Calu3 (cell line): ENCODE measurements around the gene ST6GAL1. TPM values are rescaled to one million over a fixed set of nuclear protein-coding genes. Genes with fewer than 3 reads are reported as not detected.
"Not testable (repeated sequence)": the region's sequence is repeated elsewhere in the genome, so short reads cannot be mapped to it uniquely, and the experiment has no call there.

Experiments used
- BruUV-seq: library from RNA; stranded (reverse); fragments of 400-500 nt; replicated peaks from 2 replicates; lab custom pipeline; 2021; lab: Mats Ljungman, UMichigan
- CTCF ChIA-PET: fragments of 300-600 bp; sonication (Branson Sonifier 250); formaldehyde crosslinking; loops from one replicate; lab custom pipeline; 2022; ENCODE audit warnings: antibody characterized with exemption; lab: Charles Lee
- DNase-seq: peaks from one replicate; pipeline ENCODE4 v3.0.0; 2022
- H3K27ac Mint-ChIP-seq: one replicate; pipeline ENCODE4 v1.8.0; 2022; ENCODE audit warnings: mixed read lengths; ENCODE audit not compliant: unreplicated experiment
- H3K27me3 Mint-ChIP-seq: one replicate; pipeline ENCODE4 v1.8.0; 2022; ENCODE audit warnings: mixed read lengths; ENCODE audit not compliant: unreplicated experiment
- H3K36me3 Mint-ChIP-seq: one replicate; pipeline ENCODE4 v1.8.0; 2022; ENCODE audit warnings: mild to moderate bottlenecking, moderate library complexity, mixed read lengths; ENCODE audit not compliant: insufficient read depth, unreplicated experiment
- H3K4me1 Mint-ChIP-seq: one replicate; pipeline ENCODE4 v1.8.0; 2022; ENCODE audit warnings: mild to moderate bottlenecking, low read depth, mixed read lengths; ENCODE audit not compliant: unreplicated experiment
- H3K4me3 Mint-ChIP-seq: one replicate; pipeline ENCODE4 v1.8.0; 2022; ENCODE audit warnings: mild to moderate bottlenecking, low read depth, moderate library complexity, mixed read lengths; ENCODE audit not compliant: unreplicated experiment
- H3K9me3 Mint-ChIP-seq: one replicate; pipeline ENCODE4 v1.8.0; 2022; ENCODE audit warnings: low read depth, mixed read lengths; ENCODE audit not compliant: unreplicated experiment
- intact Hi-C: fragments of 100-400 bp; cut with micrococcal nuclease; formaldehyde crosslinking; loops from one replicate; pipeline ENCODE4 v1.10.0; 2022; ENCODE audit not compliant: unreplicated experiment
- total RNA-seq: library from RNA; stranded (reverse); gene quantifications from 2 replicates; pipeline ENCODE4 v1.2.3, GENCODE V29; 2022
- TF ChIP-seq, protein P1 (sequence below): fragments of 200-600 bp; IDR thresholded peaks from one replicate; pipeline ENCODE4 v1.8.0; 2022; ENCODE audit warnings: antibody characterized with exemption; ENCODE audit not compliant: unreplicated experiment

The ST6GAL1 gene
- total RNA-seq, 1 experiment from 2014 or later = 20.4 TPM

DNA sequence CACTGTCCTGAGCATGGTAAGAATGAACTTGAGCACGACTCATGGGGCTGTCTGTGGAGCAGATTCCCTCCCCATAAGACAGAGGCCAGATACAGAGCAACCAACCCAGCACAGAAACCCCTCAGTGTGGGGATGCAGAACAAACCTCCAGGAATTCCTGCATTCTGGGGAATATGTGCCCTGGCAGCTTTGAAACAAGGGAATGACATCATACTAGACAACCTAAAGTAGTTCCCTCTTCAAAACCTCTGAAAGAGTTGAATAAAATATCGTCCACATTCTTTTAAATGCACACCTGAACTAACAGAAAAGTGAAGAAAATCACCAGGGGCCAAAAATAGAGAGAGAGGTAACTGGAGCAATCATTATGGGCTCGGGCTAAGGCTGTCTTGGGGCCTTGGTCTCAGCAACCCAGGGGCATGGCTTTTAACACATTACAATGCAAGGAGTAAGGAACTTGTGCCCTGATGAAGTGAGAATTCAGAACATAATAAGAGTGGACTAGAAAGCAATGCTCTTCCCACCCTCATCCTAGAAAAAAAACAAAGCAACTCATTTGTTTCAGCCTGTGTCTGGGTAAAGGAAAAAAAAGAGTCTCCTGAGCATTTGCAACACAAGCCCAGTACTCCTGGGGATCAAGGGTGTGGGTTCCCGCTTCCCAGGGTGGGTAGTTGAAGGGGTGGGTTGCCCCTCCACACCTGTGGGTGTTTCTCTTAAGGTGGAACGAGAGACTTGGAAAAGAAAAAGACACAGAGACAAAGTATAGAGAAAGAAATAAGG is 43.9 kb upstream of the ST6GAL1 start:
- intact Hi-C loops = no loop called here
- no peak overlapping the region for H3K27ac Mint-ChIP-seq
- CTCF ChIA-PET = no interaction called here
- peaks cover 53% of the 10 kb centered on the region for H3K27me3 Mint-ChIP-seq
- no peaks in the 10 kb centered on the region for H3K36me3 Mint-ChIP-seq
- DNase-seq = no peak
- TF ChIP-seq, protein P1, sequence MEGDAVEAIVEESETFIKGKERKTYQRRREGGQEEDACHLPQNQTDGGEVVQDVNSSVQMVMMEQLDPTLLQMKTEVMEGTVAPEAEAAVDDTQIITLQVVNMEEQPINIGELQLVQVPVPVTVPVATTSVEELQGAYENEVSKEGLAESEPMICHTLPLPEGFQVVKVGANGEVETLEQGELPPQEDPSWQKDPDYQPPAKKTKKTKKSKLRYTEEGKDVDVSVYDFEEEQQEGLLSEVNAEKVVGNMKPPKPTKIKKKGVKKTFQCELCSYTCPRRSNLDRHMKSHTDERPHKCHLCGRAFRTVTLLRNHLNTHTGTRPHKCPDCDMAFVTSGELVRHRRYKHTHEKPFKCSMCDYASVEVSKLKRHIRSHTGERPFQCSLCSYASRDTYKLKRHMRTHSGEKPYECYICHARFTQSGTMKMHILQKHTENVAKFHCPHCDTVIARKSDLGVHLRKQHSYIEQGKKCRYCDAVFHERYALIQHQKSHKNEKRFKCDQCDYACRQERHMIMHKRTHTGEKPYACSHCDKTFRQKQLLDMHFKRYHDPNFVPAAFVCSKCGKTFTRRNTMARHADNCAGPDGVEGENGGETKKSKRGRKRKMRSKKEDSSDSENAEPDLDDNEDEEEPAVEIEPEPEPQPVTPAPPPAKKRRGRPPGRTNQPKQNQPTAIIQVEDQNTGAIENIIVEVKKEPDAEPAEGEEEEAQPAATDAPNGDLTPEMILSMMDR = no peak
- no peak overlapping the region for H3K4me3 Mint-ChIP-seq
- BruUV-seq = no TSS peak
- no peaks in the 10 kb centered on the region for H3K4me1 Mint-ChIP-seq
- H3K9me3 Mint-ChIP-seq = no peaks in the 10 kb centered on the region

DNA sequence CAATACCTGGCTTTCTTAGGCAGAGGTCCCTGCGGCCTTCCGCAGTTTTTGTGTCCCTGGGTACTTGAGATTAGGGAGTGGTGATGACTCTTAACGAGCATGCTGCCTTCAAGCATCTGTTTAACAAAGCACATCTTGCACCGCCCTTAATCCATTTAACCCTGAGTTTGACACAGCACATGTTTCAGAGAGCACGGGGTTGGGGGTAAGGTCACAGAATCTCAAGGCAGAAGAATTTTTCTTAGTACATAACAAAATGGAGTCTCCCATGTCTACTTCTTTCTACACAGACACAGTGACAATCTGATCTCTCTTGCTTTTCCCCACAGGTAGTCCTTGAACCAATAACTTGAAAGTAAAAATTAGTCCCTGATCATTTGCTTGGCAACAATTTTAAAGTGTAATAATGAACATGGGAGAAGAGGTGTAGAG is 42.8 kb upstream of the ST6GAL1 start:
- BruUV-seq, DNase-seq, H3K4me3 Mint-ChIP-seq, H3K27ac Mint-ChIP-seq, H3K9me3 Mint-ChIP-seq, CTCF ChIA-PET, intact Hi-C loops, H3K36me3 Mint-ChIP-seq, H3K4me1 Mint-ChIP-seq: not testable (repeated sequence)
- peaks cover 53% of the 10 kb centered on the region for H3K27me3 Mint-ChIP-seq

DNA sequence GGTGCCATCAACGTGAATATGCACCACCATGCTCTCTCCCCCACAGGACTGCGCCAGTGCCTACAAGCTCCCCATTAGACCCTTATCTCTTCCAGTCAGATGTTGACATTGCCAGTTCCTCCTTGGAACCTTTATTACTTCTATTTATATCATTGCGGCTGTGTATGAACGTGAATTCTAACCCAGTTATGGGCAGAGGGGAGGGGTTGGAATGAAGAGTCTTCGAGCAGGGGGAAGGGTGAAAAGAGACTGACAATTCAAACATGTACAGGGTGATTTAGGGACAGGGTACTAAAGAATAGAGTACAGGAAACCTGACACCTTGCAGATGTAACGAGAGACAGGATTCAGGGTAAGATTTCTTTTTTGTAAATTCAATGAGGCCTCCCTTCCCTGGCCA is 41.8 kb upstream of the ST6GAL1 start:
- CTCF ChIA-PET = no interaction called here
- peaks cover 8% of the 10 kb centered on the region for H3K4me1 Mint-ChIP-seq
- no TSS peak for BruUV-seq

DNA sequence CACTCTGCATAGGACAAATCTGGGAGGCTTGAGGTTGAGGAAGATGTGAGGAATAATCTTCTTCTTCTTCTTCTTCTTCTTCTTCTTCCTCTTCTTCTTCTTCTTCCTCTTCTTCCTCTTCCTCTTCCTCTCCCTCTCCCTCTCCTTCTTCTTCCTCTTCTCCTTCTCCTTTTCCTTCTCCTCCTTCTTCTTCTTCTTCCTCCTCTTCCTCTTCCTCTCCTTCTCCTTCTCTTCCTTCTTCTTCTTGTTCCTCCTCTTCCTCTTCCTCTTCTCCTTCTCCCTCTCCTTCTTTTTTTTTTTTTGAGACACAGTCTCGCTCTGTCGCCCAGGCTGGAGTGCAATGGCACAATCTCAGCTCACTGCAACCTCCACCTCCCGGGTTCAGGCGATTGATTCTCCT is 40.6 kb upstream of the ST6GAL1 start:
- H3K9me3 Mint-ChIP-seq, DNase-seq, intact Hi-C loops, BruUV-seq, H3K36me3 Mint-ChIP-seq, H3K4me1 Mint-ChIP-seq, CTCF ChIA-PET, H3K27ac Mint-ChIP-seq, H3K4me3 Mint-ChIP-seq: not testable (repeated sequence)
- H3K27me3 Mint-ChIP-seq = peaks cover 53% of the 10 kb centered on the region

More for the DNA sequence above, 41.8 kb upstream of the ST6GAL1 start:
- intact Hi-C loops = no loop called here
- Mint-ChIP-seq H3K9me3 (no peaks in the 10 kb centered on the region), H3K36me3 (no peaks in the 10 kb centered on the region), H3K27ac (no peak overlapping the region), H3K27me3 (peaks cover 53% of the 10 kb centered on the region), H3K4me3 (no peak overlapping the region)
- DNase-seq = no peak
- TF ChIP-seq, protein P1 = no peak

DNA sequence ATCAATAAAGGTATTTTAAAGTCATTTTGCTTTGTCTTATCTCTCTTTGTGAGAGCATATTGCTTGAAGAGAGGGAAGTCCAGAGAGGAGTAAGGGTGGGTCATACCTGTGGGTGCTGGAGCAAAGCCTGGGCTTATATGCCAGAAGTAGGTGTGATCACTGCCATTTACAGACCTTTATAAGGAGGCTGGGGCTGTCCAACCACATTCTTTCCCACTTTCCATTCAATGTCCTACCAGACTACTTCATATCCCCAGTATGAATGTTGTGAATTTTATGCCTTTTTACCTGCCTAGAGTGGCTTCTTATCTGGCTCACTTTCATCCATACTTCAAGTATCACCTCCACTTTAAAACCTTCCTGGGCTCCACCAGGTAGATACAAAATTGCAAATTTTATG is 39.4 kb upstream of the ST6GAL1 start:
- Mint-ChIP-seq H3K36me3 (no peaks in the 10 kb centered on the region), H3K4me3 (no peak overlapping the region), H3K4me1 (peaks cover 8% of the 10 kb centered on the region), H3K27me3 (peaks cover 45% of the 10 kb centered on the region), H3K9me3 (no peaks in the 10 kb centered on the region), H3K27ac (no peak overlapping the region)
- TF ChIP-seq, protein P1 = no peak
- DNase-seq = no peak
- intact Hi-C loops = no loop called here
- CTCF ChIA-PET = no interaction called here
- no TSS peak for BruUV-seq

DNA sequence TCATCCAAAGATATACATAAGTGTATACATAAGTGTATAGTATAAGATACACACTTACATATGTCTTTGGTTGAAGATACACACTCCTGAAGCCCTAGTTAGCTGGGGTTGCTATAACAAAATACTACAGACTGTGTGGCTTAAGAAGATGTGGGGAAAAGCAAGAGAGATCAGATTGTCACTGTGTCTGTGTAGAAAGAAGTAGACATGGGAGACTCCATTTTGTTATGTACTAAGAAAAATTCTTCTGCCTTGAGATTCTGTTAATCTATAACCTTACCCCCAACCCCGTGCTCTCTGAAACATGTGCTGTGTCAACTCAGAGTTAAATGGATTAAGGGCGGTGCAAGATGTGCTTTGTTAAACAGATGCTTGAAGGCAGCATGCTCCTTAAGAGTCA is 37.3 kb upstream of the ST6GAL1 start:
- H3K36me3 Mint-ChIP-seq, CTCF ChIA-PET, H3K4me1 Mint-ChIP-seq, intact Hi-C loops, H3K27ac Mint-ChIP-seq, DNase-seq, BruUV-seq, H3K9me3 Mint-ChIP-seq, H3K4me3 Mint-ChIP-seq: not testable (repeated sequence)
- H3K27me3 Mint-ChIP-seq = peaks cover 24% of the 10 kb centered on the region
